ENCODE results near the gene IGF2.

The IGF2 gene

DNA sequence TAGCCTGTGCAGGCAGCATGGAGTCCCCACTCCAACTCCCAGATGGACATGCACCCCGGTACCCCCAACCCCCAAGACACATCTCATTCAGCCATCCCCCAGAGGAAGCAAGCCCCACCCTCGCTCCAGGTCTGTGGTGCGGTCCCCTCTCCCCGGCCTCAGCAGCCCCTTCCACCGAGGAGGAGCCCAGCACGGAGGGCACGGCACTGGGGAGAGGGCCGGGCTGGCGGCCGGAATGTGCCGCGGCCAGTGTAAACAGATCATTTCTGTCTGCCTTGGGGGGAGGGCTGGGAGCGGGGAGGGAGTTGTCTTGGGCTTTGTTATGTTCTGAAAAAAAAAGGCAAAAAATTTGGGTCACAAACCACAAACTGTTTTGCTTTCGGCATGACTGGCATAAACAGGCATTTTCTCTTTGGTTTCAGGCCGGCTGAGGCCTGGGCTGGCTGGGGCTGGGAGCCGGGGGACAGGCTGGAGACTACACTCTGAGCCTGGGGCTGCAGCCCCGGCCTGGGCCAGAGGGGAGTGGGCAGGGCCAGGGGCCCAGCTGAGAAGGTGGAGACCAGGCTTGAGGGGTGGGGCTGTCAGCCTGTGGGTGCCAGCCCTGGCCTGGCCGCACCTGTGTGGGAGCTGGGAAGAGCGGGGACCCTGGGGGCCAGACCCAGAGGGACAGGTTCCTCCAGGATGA is 16.8 kb downstream of the IGF2 start:
- no peak for DNase-seq

DNA sequence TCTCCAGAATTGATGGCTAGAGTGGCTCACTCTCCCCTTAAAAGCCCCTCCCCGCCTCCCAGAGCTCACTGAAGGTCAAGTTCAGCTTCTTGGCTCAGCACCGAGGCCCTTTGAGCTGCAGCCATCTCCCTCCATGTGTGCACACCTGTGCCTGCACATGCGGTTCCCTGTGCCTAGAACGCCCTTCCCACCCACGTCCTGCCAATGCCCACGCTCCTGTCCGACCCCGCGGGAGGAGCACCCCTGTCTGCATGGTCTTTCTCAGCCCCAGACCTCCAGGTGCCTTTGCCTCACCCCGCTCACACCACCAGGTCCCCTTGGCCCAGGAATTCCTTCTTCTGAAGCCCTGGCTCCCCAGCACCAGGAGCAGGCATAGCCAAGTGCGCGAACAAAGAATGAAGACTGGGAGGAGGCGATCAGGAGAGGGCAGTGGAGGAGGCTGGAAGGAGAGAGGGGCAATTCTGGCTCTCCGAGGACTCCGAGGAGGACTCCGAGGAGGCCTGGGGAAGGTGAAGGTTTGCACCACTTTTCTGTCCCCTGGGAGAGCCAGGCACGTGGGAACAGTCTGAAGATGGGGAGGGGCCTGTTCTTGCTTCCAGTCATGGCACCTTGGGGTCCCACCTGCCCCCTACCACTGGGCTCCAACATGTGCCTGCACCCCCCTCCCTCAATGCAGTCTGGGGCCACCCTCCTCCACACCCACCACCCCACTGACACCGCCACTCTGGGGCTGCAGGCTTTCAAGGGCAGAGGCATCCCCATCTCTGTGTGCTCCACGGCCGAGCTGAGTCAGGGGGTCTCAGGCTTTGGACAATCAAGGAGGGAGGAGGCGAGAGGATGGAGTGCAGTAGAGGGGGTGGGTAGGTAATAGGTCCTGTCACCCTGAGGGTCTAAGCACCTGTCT is 17.7 kb downstream of the IGF2 start:
- DNase-seq: no peak

DNA sequence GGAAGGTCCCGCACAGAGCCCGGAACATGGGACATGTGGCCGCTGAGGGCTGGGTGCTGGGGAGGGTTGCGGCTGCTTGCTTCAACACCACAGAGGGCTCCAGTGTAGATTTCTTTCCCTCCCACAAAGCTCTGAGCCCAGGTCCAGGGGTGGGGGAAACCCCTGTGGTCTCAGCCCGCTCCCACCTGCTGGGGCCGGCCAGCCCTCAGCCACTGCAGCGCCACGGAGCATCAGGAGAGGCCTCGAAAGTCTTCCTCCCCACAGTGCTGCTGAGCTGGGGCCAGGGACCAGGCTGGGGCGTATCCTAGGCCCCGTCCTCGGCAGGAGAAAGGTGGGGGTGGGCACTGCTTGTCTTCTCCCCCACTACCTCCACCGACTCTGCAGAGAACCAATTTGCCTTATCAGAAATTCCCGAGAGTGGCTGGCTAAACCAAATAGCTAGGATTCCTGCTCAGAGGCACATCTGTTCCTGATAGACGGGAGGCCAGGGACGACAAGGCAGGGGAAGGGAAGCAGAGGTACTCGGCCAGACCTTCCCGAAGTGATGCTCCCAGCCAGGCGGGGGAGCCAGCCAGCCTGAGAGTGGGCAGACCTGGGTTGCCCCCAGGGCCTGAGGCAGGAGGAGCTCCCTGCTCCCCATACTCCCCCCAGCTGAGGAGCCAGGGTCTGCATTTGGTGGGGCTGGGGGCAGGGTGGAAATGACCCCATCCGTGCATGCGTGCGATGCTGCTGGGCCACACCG is 18.7 kb downstream of the IGF2 start:
- DNase-seq: no peak

DNA sequence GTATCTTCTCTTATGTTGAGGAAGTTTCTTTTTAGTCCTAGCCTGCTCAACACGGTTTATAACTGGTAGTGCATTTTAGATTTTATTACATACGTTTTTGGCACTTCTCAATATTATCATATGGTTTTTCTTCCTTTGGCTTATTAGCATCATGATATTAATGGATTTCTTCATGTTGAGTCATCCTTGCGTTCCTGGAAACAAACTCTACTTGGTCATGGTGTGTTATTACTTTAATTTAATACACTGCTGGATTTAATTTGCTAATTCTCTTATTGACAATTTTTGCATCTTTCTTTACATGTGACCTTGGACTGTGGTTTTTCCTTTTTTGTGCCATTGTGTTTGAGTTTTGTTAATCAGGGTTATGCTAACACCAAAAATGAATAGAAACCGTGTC is 20.5 kb downstream of the IGF2 start:
- no peak for DNase-seq

DNA sequence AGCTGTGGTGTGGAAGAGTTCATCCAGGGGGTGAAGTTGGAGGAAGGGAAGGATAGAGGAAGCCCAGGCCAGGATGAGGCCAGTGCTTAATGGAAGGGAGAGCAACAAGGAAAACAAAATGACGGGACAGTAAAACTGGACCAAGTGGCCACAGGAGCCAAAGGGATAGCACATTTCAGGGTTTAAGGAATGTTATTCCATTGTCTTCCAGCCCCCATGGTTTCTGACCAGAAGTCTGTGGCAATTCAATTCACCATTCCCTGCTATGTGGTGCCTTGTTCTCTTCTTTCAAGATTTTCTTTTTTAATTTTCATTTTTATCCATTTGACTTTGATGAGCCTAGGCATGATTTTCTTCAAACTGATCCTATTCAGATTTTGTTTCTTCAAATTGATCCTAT is 22.5 kb downstream of the IGF2 start:
- no peak for DNase-seq

DNA sequence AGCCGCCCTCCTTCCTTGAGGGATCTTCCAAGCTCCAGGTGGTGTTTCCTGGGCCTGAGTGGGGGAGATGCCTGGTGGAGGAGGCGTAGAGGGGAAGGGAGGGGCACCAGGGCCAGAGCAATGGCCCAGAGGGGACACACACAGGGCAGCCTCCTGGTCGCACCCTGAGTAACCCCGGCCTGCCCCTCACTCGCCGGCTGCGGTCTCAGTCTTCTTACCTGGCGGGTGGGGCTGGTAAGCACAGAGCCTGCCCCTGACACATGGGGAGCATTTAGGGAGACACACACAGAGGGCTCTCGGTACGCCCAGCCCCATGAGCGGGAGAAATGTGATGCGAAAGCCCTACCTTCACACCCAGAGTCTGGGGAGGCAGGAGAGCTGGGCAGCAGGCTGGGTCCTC is 23.9 kb downstream of the IGF2 start:
- no peak for DNase-seq

DNA sequence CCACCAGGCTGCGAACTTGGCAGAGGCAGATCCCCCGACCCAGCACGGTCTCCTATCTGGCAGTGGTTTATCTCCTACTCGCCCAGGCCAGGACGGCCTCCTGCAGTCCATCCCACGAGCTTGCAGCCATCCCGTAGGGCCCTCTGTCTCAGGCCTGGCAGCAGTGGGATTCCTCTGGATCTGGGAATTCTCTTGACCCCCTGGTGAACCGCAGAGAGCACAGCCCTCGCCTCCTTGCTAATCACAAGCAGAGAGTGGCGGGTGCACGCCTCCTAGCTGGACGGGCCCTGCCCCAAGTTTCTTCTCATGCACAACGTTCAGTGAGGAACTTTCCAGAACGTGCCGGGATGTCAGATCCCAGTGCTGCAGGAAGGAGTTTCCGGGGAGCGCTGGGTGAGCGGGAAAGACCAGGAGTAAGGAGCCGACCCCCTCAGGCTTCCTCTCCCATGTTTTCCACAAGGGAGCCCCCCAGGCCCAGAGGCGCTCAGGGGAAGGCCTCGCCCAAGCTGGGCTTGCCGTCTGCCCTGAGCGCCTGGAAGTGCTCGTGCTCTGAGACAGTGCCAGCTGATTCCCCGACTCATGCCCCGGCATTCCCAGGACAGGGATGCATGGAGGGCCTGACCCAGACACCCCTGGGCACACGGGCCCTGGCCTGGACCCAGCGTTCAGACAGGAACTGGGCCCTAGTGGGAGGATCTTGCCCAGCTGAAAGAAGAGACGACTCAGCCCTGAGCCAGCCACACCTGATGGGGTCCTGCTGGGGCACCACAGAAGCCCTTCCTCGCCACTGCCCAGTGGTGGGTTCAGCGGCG is 24.6 kb downstream of the IGF2 start:
- DNase-seq: no peak

DNA sequence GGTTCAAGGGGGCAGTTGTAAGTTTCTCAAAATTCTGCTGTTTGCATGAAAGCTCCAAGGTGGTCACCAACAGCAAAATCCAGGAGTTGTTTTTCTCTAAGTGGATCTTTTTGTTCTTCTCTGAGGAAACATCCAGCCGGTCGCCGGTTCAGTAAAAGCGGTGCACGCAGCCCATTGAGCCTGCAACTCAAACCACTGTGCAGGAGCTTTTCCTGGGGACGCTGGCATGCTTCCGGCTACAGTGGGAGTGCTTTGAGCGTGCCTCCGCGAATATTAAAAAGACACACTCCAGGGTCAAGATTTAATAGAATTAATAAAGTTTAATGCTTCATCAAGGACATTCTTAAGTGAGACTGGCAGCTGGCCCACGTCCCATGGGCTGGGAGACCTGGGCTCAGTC is 25.4 kb downstream of the IGF2 start:
- DNase-seq: no peak

DNA sequence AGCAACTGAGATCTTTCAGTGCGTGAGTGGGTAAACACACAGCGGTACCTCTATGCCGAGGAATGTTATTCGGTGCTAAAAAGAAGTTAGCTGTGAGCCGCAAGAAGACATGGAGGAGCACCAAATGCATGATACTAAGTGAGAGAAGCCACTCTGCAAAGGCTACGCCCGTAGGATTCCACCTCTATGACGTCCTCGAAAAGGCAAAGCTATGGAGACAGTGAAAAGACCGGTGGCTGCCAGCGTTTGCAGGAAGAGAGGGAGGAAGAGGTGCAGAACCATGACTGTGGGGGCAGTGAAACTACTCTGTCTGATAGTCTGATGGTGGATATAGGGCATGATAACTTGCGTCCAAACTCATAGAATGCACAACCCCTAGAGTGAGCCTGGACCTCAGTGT is 28.7 kb downstream of the IGF2 start:
- DNase-seq: no peak

DNA sequence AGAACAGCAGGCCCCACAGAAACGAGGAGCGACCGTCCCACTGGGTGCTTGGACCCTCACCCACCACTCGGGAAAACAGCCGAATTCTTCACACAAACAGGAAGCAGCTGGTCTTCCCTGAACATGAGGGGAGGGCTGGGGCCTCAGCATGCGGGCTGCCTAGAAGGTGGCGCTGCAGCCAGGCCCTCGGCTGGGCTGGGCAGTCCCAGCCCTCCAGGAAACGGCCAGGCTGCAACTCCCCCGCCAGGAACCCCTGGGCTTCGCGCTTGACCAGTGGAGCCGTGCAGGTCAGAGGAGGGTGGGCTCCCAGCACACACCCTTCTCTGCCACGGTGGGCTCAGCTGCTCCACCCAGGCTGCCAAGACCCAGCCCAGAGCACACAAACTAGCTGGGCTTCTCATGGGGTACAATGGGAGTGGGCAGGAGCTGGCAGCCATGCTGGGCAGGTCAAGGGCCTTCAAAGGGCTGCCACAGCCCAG is 29.6 kb downstream of the IGF2 start:
- DNase-seq: no peak

DNA sequence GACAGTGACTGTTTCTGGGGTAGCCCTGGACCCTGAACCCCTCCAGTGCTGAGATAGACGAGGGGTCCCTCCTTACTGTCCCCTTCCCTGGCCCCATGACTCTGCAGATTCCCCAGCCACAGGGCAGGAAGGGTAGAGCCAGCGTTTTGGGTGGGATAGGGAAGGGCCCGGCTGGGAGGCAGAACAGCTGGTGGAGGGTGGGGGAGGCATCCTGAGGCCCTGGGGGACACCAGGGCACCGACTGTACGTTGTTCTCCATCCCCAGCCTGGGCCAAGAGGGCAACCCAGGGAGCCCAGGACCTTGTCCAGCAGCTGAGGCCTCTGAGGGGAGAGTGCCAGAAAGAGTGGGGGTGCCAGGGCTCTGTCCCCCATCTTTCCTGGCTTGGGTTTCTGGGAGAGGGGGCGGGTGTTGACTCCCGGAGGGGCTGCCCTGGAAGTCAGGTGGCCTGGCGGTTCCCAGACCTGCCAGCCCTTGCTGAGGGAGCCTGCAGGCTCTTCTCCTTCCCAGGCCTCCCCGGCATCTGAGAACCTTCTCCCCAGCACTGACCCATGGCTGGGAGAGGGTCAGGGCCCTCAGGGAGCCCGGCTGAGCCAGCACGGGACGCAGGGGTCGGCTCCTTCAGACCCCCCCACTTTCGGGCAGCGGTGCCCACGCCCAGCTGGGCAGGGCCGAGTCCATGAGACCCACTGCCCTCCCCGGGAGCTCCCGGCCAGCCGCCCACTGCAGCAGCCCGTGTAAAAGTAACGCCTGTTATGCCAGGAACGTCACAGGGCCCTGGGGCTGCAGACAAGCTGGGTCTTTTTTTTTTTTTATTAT is 30.3 kb downstream of the IGF2 start:
- DNase-seq: no peak

DNA sequence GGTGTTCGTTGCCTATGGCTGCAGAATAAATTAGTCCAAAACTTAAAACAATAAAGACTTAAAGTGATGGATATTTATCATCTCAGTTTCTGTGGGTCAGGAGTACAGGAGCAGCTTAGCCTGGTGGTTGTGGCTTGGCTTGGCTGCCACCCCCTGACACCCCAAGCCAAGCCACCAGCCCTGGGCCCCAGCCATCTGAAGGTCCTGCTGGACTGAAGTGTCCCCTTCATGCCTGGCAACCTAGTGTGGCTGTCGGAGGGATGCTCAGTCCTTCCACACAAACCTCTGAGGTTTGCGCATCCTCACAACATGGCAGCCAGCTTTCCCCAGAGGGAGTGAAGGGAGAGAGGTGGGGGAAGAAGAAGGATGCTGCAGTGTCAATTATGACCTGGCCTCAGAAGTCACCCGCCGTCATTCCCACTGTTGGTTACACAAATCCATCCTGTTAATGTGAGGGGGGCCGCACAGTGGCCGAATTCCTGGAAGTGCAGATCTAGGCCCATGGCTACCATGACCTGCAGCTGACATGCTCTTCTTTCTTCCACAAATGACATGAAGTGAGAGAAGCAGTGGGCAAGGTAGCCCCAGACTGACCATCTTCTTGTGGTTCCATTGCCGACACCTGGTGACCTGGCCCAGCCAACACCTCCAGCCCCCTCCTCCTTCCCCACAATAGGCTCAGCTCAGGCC is 31.1 kb downstream of the IGF2 start:
- no peak for DNase-seq

DNA sequence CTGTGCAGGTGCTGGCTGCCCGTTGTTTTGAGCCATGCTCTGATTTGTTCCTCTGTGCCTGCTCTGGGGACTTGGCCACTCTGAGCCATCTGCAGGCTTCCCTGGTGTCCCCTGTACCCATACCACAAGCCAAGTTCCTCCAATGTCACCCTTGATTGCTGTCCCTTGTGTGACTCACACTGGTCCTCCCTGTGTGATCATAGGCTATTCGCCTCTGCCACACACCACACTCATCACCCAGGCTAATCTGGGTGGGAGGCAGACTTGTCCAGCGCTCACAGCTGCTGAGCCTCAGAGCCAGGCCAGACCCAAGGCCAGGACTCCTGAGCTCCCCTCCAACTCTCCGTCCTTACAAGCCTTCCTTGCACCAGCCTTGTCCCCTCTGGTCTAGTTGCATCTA is 31.7 kb downstream of the IGF2 start:
- DNase-seq: no peak

DNA sequence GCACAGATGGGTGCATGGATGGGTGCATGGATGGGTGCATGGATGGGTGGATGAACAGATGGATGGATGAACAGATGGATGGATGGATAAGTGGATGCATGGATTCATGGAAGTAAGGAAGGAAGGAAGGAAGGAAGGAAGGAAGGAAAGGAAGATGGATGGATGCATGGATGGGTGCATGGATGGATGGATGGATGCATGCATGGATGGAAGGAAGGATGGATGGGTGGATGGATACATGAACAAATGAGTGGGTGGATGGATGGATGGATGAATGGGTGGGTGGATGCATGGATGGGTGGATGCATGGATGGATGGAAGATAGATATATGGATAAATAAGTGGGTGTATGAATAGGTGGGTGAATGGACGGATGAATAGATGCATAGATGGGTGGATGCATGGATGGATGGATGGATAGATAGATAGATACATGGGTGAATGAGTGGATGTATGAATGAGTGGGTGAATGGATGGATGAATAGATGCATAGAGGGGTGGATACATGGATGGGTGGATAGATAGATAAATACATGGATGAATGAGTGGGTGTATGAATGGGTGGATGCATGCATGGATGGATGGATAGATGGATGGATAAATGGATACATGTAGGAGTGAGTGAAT is 32.5 kb downstream of the IGF2 start:
- DNase-seq: no peak

DNA sequence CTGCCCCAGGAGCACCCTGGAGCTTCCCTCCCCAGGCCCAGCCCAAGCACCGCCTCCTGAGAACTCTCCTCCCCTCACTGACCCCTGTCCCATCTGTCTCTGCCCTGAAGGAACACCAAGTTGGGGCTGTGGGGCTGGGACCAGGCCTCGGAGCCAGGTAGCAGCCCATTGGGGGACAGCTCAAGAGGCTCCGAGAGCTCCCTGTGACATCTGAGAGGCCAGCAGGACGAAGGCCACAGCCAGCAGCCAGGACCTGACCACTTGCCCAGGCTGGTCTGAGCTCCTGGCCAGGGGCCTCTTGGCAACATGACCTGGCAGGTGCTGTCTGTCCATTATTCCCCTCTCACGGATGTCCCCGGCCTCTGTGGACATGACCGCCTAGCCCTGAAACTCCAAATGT is 33.7 kb downstream of the IGF2 start:
- DNase-seq: no peak

DNA sequence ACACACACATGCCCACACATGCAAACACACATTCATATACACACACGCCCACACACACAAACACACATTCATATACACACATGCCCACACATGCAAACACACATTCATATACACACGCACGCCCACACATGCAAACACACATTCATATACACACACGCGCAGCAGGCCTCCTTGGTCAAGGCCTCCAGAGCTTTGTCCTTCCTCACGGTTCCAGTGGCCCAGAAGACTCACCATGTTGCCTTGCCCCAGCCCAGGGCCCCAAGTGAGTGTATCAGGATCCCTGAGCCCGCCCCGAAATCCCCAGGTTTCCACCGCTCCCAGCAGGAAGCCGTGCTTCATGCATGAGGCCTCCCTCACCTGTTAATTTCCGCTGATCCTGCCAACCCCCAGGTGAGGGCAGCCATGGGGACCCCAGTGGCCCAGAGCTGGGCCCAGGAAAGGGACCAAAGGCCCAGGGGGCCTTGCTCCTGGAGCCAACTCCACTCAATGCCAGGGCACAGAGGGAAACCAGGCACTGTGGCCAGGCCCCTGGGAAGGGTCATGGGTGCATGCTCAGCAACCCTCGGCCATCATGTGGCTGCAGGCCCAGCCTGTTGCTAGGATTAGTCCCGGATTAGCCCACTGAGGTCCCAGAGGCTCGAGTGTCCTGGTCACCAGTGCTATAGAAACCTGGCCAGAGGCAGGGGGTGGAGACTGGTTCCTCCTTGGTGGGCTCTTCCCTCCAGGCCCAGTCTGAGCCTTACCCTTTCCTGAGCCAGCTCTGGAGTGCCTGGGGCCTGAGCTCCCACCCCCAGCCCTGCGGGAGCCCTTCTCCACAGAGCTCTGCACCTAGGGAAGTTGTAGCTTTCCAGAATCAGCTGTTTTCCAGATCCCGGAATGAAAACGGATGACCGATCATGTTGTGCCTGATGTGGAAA is 34.4 kb downstream of the IGF2 start:
- DNase-seq: no peak

DNA sequence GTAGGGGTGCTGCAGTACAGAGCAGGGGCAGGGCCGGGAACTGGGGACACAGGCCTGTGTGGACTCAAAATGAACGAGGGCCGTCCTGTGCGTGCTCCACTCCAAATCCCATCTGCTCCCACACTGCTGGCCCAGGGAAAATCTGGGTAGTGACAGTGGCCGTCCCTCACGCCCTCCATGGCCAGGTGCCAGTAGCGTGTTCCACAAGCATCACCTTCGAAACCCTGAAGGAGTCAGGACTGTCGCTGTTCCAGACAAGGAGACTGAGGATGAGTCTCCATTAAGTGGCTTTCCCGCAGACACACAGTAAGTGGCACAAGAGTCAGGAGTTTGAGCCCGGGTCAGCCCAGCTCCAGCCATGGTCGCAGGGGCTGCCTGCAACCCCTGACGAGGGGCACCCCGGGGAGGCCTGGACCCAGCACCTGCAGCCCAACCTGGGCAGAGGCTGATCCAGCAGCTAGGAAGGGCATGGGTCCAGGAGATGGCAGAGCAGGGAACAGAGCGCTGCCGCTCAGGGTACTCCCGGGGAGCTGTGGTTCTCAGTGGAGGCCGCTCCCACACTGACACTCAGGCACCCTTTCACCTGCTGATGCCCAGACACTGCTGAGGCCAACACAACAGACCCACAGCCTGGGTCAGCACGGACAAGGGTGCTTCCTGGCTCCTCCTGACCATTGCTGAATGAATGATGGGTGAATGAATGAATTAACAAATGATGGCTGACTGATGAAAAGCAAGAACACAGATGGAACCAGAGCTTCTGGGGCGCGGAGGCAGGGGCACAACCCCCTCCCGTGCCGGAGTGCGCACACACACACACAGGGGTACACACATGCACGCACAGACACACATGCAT is 35.3 kb downstream of the IGF2 start:
- no peak for DNase-seq

DNA sequence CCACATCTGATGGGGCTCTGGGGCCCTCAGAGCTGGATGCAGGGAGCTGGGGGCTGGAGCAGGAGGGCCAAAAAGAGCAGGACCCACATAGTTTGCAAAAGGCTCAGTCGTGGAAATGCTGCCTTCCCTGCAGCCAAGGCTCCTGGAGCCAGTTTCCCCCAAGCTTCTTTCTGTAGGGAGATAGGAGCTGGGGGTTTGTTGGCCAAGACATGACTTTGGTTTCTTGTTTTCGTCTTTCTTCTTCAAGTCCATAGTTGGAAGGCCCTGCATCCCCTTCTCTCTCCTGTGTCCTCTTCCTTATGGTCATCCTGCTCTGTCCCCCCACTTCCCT is 36.3 kb downstream of the IGF2 start:
- no peak for DNase-seq

All from GOT3 (cell line).